Right lobe of liver (tissue), 6 donors: ENCODE data around the gene BCL2. TPM values are rescaled to one million over a fixed set of nuclear protein-coding genes. Genes with fewer than 3 reads are reported as not detected.
A peak's percentile ranks its signal among the peaks of the same experiment; 100 is the strongest.

Experiments used
- ATAC-seq, 4 donors: fragments of 200-7000 bp; cut with Tn5 transposase; one replicate each; pipeline ENCODE4 v1.9.1; 2020; ENCODE audit warnings: mild to moderate bottlenecking in 4 of 4, moderate library complexity in 4 of 4
- DNase-seq, 3 donors: peaks; one replicate each; pipeline ENCODE4 v3.0.0-alpha.2; 2020
- H3K27ac ChIP-seq, 3 donors: fragments of 200-600 bp; one replicate each; pipeline ENCODE4 v1.8.0; 2022
- H3K27me3 ChIP-seq, 2 donors: fragments of 200-600 bp; one replicate each; pipeline ENCODE4 v1.8.0; 2022
- H3K36me3 ChIP-seq, 4 donors: fragments of 200-600 bp; sonication (generic) in 1 of 4; one replicate each; pipeline versions ENCODE4 v1.5.1 to v1.8.0; 2017 to 2022; ENCODE audit warnings: control low read depth in 1 of 4
- H3K4me1 ChIP-seq, 4 donors: fragments of 200-600 bp; sonication (generic) in 1 of 4; one replicate each; pipeline versions ENCODE4 v1.5.1 to v1.8.0; 2017 to 2022; ENCODE audit warnings: control low read depth in 1 of 4
- H3K4me3 ChIP-seq, 3 donors: fragments of 200-600 bp; one replicate each; pipeline ENCODE4 v1.8.0; 2022
- H3K9me3 ChIP-seq, 4 donors: fragments of 200-600 bp; sonication (generic) in 1 of 4; one replicate each; pipeline versions ENCODE4 v1.5.1 to v1.8.0; 2017 to 2022; ENCODE audit warnings: control low read depth in 1 of 4
- CTCF ChIP-seq, 4 donors: fragments of 200-600 bp in 3 of 4; fragments of 450-650 bp in 1 of 4; IDR thresholded peaks; one replicate each; pipeline versions ENCODE4 v1.5.1 to v1.8.0; 2016 to 2022; ENCODE audit warnings: antibody characterized with exemption in 4 of 4, mild to moderate bottlenecking in 2 of 4
- POLR2A ChIP-seq: fragments of 450-650 bp; IDR thresholded peaks from one replicate; pipeline ENCODE4 v1.6.1; 2017; ENCODE audit warnings: antibody characterized with exemption, mild to moderate bottlenecking
- WGBS: methylation state at CpG from one replicate; pipeline ENCODE4 v1.1.6; 2018; ENCODE audit warnings: low coverage, low lambda C conversion rate; ENCODE audit not compliant: insufficient coverage; ENCODE audit errors: missing lambda C conversion rate; 5-methylcytosine and 5-hydroxymethylcytosine counted together
- intact Hi-C, 2 donors: fragments of 100-400 bp; cut with DNase I; formaldehyde crosslinking; loops; one replicate each; pipeline versions ENCODE4 v1.11.2 to v1.14.1; 2022
- total RNA-seq, 6 experiments: library from RNA; depleted of rRNA in 2 of 6; stranded (reverse); fragments of >200 nt in 2 of 6; fragmentation: NEBNext Ultra II Directional in 3 of 6; extraction: Animal tissue kit (Norgen Biotek cat#: 25700) in 3 of 6; gene quantifications; one replicate each; pipeline versions ENCODE4 v1.1.0 to v1.2.4, GENCODE V29; 2016 to 2023
- donor health status: DM: no; HTN: yes; CAD: no.
- donor health status: DM: no; HTN: no; CAD: no.
- donor health status: DM: no; HTN: no; CAD: no.
- donor health status: DM: no; HTN: yes; CAD: no.
- donor health status: DM: no; HTN: yes; CAD: no.

BCL2 gene
- total RNA-seq, 6 experiments from 2014 or later: 0.73 to 4.7 (median 2.7) TPM

- Histone ChIP-seq H3K4me3 (no peak overlapping the region), H3K4me1 (no peaks in the 10 kb centered on the region), H3K36me3 (no peaks in the 10 kb centered on the region), H3K27ac (no peak overlapping the region), H3K9me3 (no peaks in the 10 kb centered on the region), H3K27me3 (no peaks in the 10 kb centered on the region)
- intact Hi-C loops: no loop called here
- peak in 2 of 4 donors; percentile 17 to 30 for ATAC-seq
- TF ChIP-seq POLR2A: no peak
- no peak for TF ChIP-seq CTCF (IDR thresholded peaks at IDR 0.05)
- no peak for DNase-seq
- 57% methylated on average over 4 of the region's 7 CpGs for WGBS
These were observed 231.3 kb downstream of the BCL2 start for GRCh38 chr18:63088262-63088661.

GRCh38 chr18:63087421-63088230, 231.9 kb downstream of the BCL2 start:
- Histone ChIP-seq H3K4me3 (no peak overlapping the region), H3K36me3 (no peaks in the 10 kb centered on the region), H3K27ac (no peak overlapping the region), H3K27me3 (no peaks in the 10 kb centered on the region), H3K4me1 (no peaks in the 10 kb centered on the region), H3K9me3 (no peaks in the 10 kb centered on the region)
- DNase-seq: no peak
- 62% methylated on average over 8 of the region's 10 CpGs for WGBS
- peak in 2 of 4 donors; percentile 31 to 69 for ATAC-seq
- no peak for TF ChIP-seq CTCF (IDR thresholded peaks at IDR 0.05)
- no peak for TF ChIP-seq POLR2A
- intact Hi-C loops: no loop called here

- ATAC-seq (no peak), DNase-seq (no peak)
- Histone ChIP-seq H3K27ac (no peak overlapping the region), H3K4me1 (no peaks in the 10 kb centered on the region), H3K27me3 (no peaks in the 10 kb centered on the region), H3K9me3 (no peaks in the 10 kb centered on the region), H3K4me3 (no peak overlapping the region), H3K36me3 (no peaks in the 10 kb centered on the region)
- TF ChIP-seq CTCF (IDR thresholded peaks at IDR 0.05): no peak
- TF ChIP-seq POLR2A: no peak
- intact Hi-C loops: no loop called here
- 96% methylated on average over 5 of the region's 5 CpGs for whole genome bisulfite sequencing
These were observed 234.0 kb downstream of the BCL2 start for GRCh38 chr18:63085611-63086010.

- H3K36me3 ChIP-seq: no peaks in the 10 kb centered on the region
- TF ChIP-seq POLR2A: no peak
- TF ChIP-seq CTCF (IDR thresholded peaks at IDR 0.05): no peak
- no peak overlapping the region for H3K4me3 ChIP-seq
- DNase-seq (no peak), ATAC-seq (no peak)
- H3K9me3 ChIP-seq: no peaks in the 10 kb centered on the region
- H3K4me1 ChIP-seq: no peaks in the 10 kb centered on the region
- H3K27me3 ChIP-seq: no peaks in the 10 kb centered on the region
- H3K27ac ChIP-seq: no peak overlapping the region
- intact Hi-C loops: no loop called here
- WGBS: 87% methylated on average over 7 of the region's 7 CpGs
These were observed 235.3 kb downstream of the BCL2 start for GRCh38 chr18:63084219-63084618.
